Measurements from ENCODE around the gene MIDN.

The MIDN gene

DNA sequence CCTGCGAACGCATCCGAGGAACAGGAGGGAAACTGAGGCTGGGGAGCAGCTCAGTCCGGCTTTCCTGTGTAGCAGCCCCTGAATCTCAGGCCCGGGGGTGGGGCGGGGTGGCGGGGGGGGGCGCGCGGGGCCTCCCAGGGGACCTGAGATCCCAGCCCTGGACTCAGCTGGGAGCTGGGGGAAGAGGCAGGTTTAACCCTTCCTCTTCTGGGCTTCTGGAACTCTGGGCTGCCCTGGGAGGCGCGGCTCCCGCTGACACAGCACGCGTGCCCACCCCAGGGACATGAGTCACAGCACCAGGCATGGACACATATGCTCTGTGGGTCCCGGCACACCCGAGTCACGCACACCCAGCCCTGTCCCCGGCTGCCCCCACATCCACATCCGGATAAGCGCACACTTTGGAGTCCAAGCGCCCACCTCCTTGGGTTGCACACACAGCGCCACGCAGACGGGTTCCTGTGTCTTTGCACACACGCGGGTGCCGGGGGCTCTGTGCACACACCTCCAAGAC is 17.3 kb downstream of the MIDN start:
- Histone ChIP-seq H3K4me3 (ENCODE audit: low read depth, low read length, poor library complexity, severe bottlenecking) (peak overlapping the region; percentile 93), H3K27me3 (ENCODE audit: insufficient read depth, low read length) (no peaks in the 10 kb centered on the region), H4K20me1 (ENCODE audit: insufficient read depth, low read length) (no peaks in the 10 kb centered on the region), H3F3A (ENCODE audit: insufficient read depth, low read length) (no peaks in the 10 kb centered on the region), H3K9me2 (ENCODE audit: low read depth, low read length) (no peaks in the 10 kb centered on the region), H3K9me3 (ENCODE audit: low read length) (no peaks in the 10 kb centered on the region), H3K79me2 (ENCODE audit: insufficient read depth, low read length) (peaks cover 11% of the 10 kb centered on the region), H3K36me3 (ENCODE audit: insufficient read depth, low read length) (peaks cover 11% of the 10 kb centered on the region), H2AFZ (ENCODE audit: low read length) (no peak overlapping the region), H3K4me1 (ENCODE audit: insufficient read depth, low read length, severe bottlenecking) (peaks cover 75% of the 10 kb centered on the region), H3K27ac (ENCODE audit: low read depth, low read length, poor library complexity, severe bottlenecking) (peak overlapping the region; percentile 89), H3K9ac (ENCODE audit: low read length) (peak overlapping the region; percentile 30; the same call in 1 of the 2 replicates), H3K4me2 (ENCODE audit: low read length) (peak overlapping the region; percentile 64)
- no peak for TF ChIP-seq EZH2 (IDR thresholded peaks at IDR 0.05; ENCODE audit: borderline replicate concordance, low read length)
- TF ChIP-seq, protein P1, sequence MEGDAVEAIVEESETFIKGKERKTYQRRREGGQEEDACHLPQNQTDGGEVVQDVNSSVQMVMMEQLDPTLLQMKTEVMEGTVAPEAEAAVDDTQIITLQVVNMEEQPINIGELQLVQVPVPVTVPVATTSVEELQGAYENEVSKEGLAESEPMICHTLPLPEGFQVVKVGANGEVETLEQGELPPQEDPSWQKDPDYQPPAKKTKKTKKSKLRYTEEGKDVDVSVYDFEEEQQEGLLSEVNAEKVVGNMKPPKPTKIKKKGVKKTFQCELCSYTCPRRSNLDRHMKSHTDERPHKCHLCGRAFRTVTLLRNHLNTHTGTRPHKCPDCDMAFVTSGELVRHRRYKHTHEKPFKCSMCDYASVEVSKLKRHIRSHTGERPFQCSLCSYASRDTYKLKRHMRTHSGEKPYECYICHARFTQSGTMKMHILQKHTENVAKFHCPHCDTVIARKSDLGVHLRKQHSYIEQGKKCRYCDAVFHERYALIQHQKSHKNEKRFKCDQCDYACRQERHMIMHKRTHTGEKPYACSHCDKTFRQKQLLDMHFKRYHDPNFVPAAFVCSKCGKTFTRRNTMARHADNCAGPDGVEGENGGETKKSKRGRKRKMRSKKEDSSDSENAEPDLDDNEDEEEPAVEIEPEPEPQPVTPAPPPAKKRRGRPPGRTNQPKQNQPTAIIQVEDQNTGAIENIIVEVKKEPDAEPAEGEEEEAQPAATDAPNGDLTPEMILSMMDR (IDR thresholded peaks at IDR 0.05; ENCODE audit: low read length) = no peak

DNA sequence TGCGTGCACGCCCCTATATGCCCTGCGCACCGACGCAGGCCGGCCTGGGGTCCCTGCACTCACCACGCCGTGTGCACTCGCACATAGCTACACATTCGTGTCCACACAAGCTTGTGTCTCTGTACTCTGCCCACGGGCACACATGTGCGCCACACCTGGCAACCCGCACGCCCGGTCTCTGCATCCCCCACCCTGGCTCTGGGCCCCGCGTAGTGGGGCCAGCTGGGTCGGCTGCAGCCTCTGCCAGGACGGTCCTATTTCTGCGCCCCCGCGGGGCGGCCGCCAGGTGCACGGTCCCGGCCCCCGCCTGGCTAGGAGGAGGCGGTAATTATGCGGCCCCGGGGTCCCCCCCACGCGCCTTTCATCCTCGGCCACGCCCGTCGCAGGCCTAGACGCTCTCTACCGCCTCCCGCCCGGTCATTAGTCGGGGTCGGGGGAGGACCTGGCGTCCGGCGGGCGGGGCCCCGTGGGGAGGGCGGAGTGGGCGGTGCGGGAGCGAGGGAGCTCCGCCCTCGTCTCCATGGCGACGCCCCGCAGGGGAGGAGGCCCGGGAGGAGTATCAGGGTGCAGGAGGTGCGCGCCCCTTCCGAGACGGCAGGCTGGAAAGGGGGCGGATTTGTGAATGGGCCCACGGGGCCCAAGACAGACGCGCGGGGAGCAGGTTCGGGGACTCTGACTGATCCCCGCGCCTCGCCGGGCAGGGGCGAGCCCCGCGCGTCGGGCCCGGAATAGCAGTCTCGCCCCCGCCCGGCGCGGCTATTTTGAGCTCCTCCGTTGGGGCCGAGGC is 17.9 kb downstream of the MIDN start:
- peaks cover 82% of the 10 kb centered on the region for H3K4me1 ChIP-seq (ENCODE audit: insufficient read depth, low read length, severe bottlenecking)
- peak overlapping the region; percentile 49; the same call in 1 of the 2 replicates for H3K9ac ChIP-seq (ENCODE audit: low read length)
- H3K79me2 ChIP-seq (ENCODE audit: insufficient read depth, low read length) = peaks cover 16% of the 10 kb centered on the region
- H3K4me2 ChIP-seq (ENCODE audit: low read length) = peak overlapping the region; percentile 64
- no peaks in the 10 kb centered on the region for H4K20me1 ChIP-seq (ENCODE audit: insufficient read depth, low read length)
- no peaks in the 10 kb centered on the region for H3K9me3 ChIP-seq (ENCODE audit: low read length)
- no peak for TF ChIP-seq EZH2 (IDR thresholded peaks at IDR 0.05; ENCODE audit: borderline replicate concordance, low read length)
- TF ChIP-seq, protein P1 (IDR thresholded peaks at IDR 0.05; ENCODE audit: low read length) = no peak
- H3K9me2 ChIP-seq (ENCODE audit: low read depth, low read length) = no peaks in the 10 kb centered on the region
- no peaks in the 10 kb centered on the region for H3K27me3 ChIP-seq (ENCODE audit: insufficient read depth, low read length)
- 0 out of 2 replicates have a peak, but pooled peaks cover 1% of the 10 kb centered on the region for H3F3A ChIP-seq (ENCODE audit: insufficient read depth, low read length)
- peak overlapping the region; percentile 93 for H3K4me3 ChIP-seq (ENCODE audit: low read depth, low read length, poor library complexity, severe bottlenecking)
- H3K36me3 ChIP-seq (ENCODE audit: insufficient read depth, low read length) = peaks cover 18% of the 10 kb centered on the region
- peak overlapping the region; percentile 89 for H3K27ac ChIP-seq (ENCODE audit: low read depth, low read length, poor library complexity, severe bottlenecking)
- no peak overlapping the region for H2AFZ ChIP-seq (ENCODE audit: low read length)

DNA sequence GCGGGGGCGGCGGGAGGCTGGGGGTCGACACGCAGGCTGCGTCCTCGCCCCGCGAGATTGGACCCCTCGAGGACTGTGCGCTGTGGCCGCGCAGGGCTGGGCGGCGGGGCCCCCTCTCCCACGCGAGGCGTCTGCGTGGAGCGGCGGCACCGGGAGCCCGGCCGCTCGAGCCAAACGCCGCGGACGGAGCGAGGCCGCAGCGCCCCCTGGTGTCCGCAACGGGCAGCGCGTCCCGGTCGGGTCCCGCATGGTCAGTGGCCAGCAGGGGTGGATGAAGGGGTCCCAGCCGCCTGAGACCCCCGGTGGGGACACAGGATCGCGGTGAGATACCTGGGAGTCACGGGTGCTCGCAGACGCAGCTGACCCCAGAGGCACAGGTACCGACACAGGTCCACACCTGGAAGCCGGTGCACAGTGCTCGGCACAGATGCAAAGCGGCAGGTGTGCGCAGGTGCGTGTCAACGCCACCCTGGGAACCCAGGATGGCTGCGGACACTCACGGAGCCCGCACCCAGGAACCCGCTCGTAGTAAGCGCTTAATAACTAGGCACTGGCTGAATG is 18.6 kb downstream of the MIDN start:
- Histone ChIP-seq H3K9me2 (ENCODE audit: low read depth, low read length) (no peaks in the 10 kb centered on the region), H3K27ac (ENCODE audit: low read depth, low read length, poor library complexity, severe bottlenecking) (peak overlapping the region; percentile 89), H3K27me3 (ENCODE audit: insufficient read depth, low read length) (no peaks in the 10 kb centered on the region), H3K9ac (ENCODE audit: low read length) (peak overlapping the region; percentile 49; the same call in 1 of the 2 replicates), H3K4me2 (ENCODE audit: low read length) (peak overlapping the region; percentile 64), H4K20me1 (ENCODE audit: insufficient read depth, low read length) (no peaks in the 10 kb centered on the region), H3F3A (ENCODE audit: insufficient read depth, low read length) (0 out of 2 replicates have a peak, but pooled peaks cover 5% of the 10 kb centered on the region), H3K4me3 (ENCODE audit: low read depth, low read length, poor library complexity, severe bottlenecking) (peak overlapping the region; percentile 93), H3K4me1 (ENCODE audit: insufficient read depth, low read length, severe bottlenecking) (peaks cover 82% of the 10 kb centered on the region), H2AFZ (ENCODE audit: low read length) (no peak overlapping the region), H3K79me2 (ENCODE audit: insufficient read depth, low read length) (peaks cover 16% of the 10 kb centered on the region), H3K9me3 (ENCODE audit: low read length) (no peaks in the 10 kb centered on the region), H3K36me3 (ENCODE audit: insufficient read depth, low read length) (peaks cover 24% of the 10 kb centered on the region)
- TF ChIP-seq EZH2 (IDR thresholded peaks at IDR 0.05; ENCODE audit: borderline replicate concordance, low read length) = no peak
- TF ChIP-seq, protein P1 (IDR thresholded peaks at IDR 0.05; ENCODE audit: low read length) = peak; percentile 89
